Measurements from ENCODE around the gene RBM47.
"Not testable (repeated sequence)": the region's sequence is repeated elsewhere in the genome, so short reads cannot be mapped to it uniquely, and the experiment has no call there.

The RBM47 gene

GRCh38 chr4:40562208-40562607, 67.5 kb downstream of the RBM47 start:
- DNase-seq (ENCODE audit: low spot score) = no peak

- DNase-seq (ENCODE audit: low spot score) = not testable (repeated sequence)
These were observed 68.0 kb downstream of the RBM47 start for GRCh38 chr4:40561543-40562177.

- no peak for DNase-seq (ENCODE audit: low spot score)
These were observed 69.8 kb downstream of the RBM47 start for GRCh38 chr4:40559585-40560465.

GRCh38 chr4:40557736-40558135, 71.9 kb downstream of the RBM47 start:
- no peak for DNase-seq (ENCODE audit: low spot score)

- no peak for DNase-seq (ENCODE audit: low spot score)
These were observed 74.3 kb downstream of the RBM47 start for GRCh38 chr4:40555176-40555900.

- not testable (repeated sequence) for DNase-seq (ENCODE audit: low spot score)
These were observed 75.0 kb downstream of the RBM47 start for GRCh38 chr4:40554641-40555040.

GRCh38 chr4:40553995-40554394, 75.7 kb downstream of the RBM47 start:
- DNase-seq (ENCODE audit: low spot score) = no peak

- no peak for DNase-seq (ENCODE audit: low spot score)
These were observed 77.1 kb downstream of the RBM47 start for GRCh38 chr4:40552536-40552935.

- DNase-seq (ENCODE audit: low spot score) = not testable (repeated sequence)
These were observed 78.0 kb downstream of the RBM47 start for GRCh38 chr4:40551568-40552136.

- no peak for DNase-seq (ENCODE audit: low spot score)
These were observed 78.7 kb downstream of the RBM47 start for GRCh38 chr4:40550948-40551462.

GRCh38 chr4:40550196-40550595, 79.5 kb downstream of the RBM47 start:
- no peak for DNase-seq (ENCODE audit: low spot score)

GRCh38 chr4:40548256-40548655, 81.4 kb downstream of the RBM47 start:
- no peak for DNase-seq (ENCODE audit: low spot score)

GRCh38 chr4:40547789-40548132, 81.9 kb downstream of the RBM47 start:
- DNase-seq (ENCODE audit: low spot score) = no peak

GRCh38 chr4:40546969-40547788, 82.5 kb downstream of the RBM47 start:
- DNase-seq (ENCODE audit: low spot score) = no peak

- no peak for DNase-seq (ENCODE audit: low spot score)
These were observed 83.2 kb downstream of the RBM47 start for GRCh38 chr4:40546506-40546905.

GRCh38 chr4:40545487-40545886, 84.2 kb downstream of the RBM47 start:
- DNase-seq (ENCODE audit: low spot score) = not testable (repeated sequence)

GRCh38 chr4:40544221-40544620, 85.4 kb downstream of the RBM47 start:
- DNase-seq (ENCODE audit: low spot score) = no peak

- no peak for DNase-seq (ENCODE audit: low spot score)
These were observed 88.9 kb downstream of the RBM47 start for GRCh38 chr4:40540800-40541199.

GRCh38 chr4:40536032-40536431, 93.6 kb downstream of the RBM47 start:
- no peak for DNase-seq (ENCODE audit: low spot score)

- DNase-seq (ENCODE audit: low spot score) = no peak
These were observed 98.0 kb downstream of the RBM47 start for GRCh38 chr4:40531636-40532023.

GRCh38 chr4:40530961-40531635, 98.6 kb downstream of the RBM47 start:
- DNase-seq (ENCODE audit: low spot score) = peak; percentile 14

Measured in hematopoietic multipotent progenitor cell treated with erythropoietin and hydrocortisone succinate and interleukin-3 and kit ligand, for 15 days (in vitro differentiated cells).